Testis (tissue), 3 donors: ENCODE results near the gene NELL1. TPM values are rescaled to one million over a fixed set of nuclear protein-coding genes. Genes with fewer than 3 reads are reported as not detected.

Experiments
- DNase-seq: peaks from one replicate; pipeline ENCODE4 v3.0.0-alpha.2; 2019
- H3K27ac ChIP-seq, 2 donors: fragments of 200-600 bp; sonication (generic); one replicate each; pipeline ENCODE4 v1.5.1; 2019
- H3K27me3 ChIP-seq: fragments of 200-600 bp; sonication (generic); one replicate; pipeline ENCODE4 v1.5.1; 2019
- H3K36me3 ChIP-seq: fragments of 200-600 bp; sonication (generic); one replicate; pipeline ENCODE4 v1.5.1; 2017; ENCODE audit warnings: low read depth; ENCODE audit errors: missing control alignments
- H3K4me1 ChIP-seq: fragments of 200-600 bp; sonication (generic); one replicate; pipeline ENCODE4 v1.5.1; 2019
- H3K4me3 ChIP-seq, 2 donors: fragments of 200-600 bp; sonication (generic); one replicate each; pipeline ENCODE4 v1.5.1; 2017 to 2019
- H3K9me3 ChIP-seq: fragments of 200-600 bp; sonication (generic); one replicate; pipeline ENCODE4 v1.5.1; 2017
- POLR2A ChIP-seq: fragments of 450-650 bp; IDR thresholded peaks from one replicate; pipeline ENCODE4 v1.6.1; 2017; ENCODE audit warnings: antibody characterized with exemption, mild to moderate bottlenecking, moderate library complexity
- WGBS, 2 donors: methylation state at CpG; one replicate each; pipeline ENCODE4 v1.1.5; 2018; 5-methylcytosine and 5-hydroxymethylcytosine counted together
- intact Hi-C: fragments of 100-400 bp; cut with DNase I; formaldehyde crosslinking; loops from one replicate; pipeline ENCODE4 v1.15.1; 2023; ENCODE audit warnings: low total_unique reads
- polyA plus RNA-seq: library from polyadenylated mRNA; stranded (reverse); fragments of 350-450 nt; fragmentation: Illumina TruSeq; extraction: RNeasy Lipid Tissue Mini Kit (QIAGEN cat#74804); gene quantifications from one replicate; pipeline ENCODE4 v1.2.3, GENCODE V29; 2014; ENCODE audit warnings: low read depth, low replicate concordance; ENCODE audit not compliant: insufficient read depth
- total RNA-seq, 2 donors: library from RNA; depleted of rRNA; stranded (reverse); fragments of >200 nt; gene quantifications; one replicate each; pipeline ENCODE4 v1.2.3, GENCODE V29; 2016
- TF ChIP-seq, protein P1 (sequence below), 3 experiments: fragments of 450-650 bp in 2 of 3; fragments of 200-600 bp in 1 of 3; sonication (generic) in 1 of 3; IDR thresholded peaks; one replicate each; pipeline ENCODE4 v1.5.1; 2016 to 2019; ENCODE audit warnings: antibody characterized with exemption in 3 of 3, mild to moderate bottlenecking in 2 of 3, moderate library complexity in 1 of 3

NELL1 gene
- total and polyA plus RNA-seq, 3 donors from 2014 or later, result 4.9 to 8.9 (median 7.0) TPM

DNA sequence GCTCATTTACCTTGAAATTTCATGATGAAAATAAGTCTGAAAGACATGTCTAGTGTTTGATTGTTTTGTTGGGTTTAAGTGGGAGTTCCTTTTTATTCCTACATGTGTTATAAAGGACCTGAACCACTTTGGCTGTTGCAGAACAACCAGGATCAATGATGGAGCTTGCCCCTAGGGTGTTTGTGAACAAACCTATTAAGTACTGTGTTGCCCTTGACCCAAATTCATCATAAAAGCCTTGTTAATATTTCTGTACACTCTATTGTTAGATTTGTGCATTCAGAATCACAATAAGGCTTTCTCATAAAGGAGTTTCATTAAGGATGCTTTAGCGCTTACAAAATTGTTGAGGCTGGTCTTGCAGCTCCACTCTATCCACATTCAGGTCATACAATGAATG, 452.6 kb downstream of the NELL1 start:
- intact Hi-C loops, result no loop called here
- H3K27me3 ChIP-seq, result no peaks in the 10 kb centered on the region
- no peak overlapping the region for H3K27ac ChIP-seq
- WGBS, 2 donors, result 93 to 95% methylated on average over 1 of the region's 1 CpG
- H3K4me3 ChIP-seq, result no peak overlapping the region
- H3K9me3 ChIP-seq, result no peaks in the 10 kb centered on the region
- H3K36me3 ChIP-seq, result no peaks in the 10 kb centered on the region
- no peak for DNase-seq
- H3K4me1 ChIP-seq, result no peaks in the 10 kb centered on the region
- TF ChIP-seq, protein P1, sequence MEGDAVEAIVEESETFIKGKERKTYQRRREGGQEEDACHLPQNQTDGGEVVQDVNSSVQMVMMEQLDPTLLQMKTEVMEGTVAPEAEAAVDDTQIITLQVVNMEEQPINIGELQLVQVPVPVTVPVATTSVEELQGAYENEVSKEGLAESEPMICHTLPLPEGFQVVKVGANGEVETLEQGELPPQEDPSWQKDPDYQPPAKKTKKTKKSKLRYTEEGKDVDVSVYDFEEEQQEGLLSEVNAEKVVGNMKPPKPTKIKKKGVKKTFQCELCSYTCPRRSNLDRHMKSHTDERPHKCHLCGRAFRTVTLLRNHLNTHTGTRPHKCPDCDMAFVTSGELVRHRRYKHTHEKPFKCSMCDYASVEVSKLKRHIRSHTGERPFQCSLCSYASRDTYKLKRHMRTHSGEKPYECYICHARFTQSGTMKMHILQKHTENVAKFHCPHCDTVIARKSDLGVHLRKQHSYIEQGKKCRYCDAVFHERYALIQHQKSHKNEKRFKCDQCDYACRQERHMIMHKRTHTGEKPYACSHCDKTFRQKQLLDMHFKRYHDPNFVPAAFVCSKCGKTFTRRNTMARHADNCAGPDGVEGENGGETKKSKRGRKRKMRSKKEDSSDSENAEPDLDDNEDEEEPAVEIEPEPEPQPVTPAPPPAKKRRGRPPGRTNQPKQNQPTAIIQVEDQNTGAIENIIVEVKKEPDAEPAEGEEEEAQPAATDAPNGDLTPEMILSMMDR (IDR thresholded peaks at IDR 0.05), result no peak
- no peak for TF ChIP-seq POLR2A

GRCh38 chr11:21122523-21122922, 453.1 kb downstream of the NELL1 start:
- Histone ChIP-seq H3K36me3 (no peaks in the 10 kb centered on the region), H3K9me3 (no peaks in the 10 kb centered on the region), H3K4me1 (no peaks in the 10 kb centered on the region), H3K27me3 (no peaks in the 10 kb centered on the region), H3K27ac (no peak overlapping the region), H3K4me3 (no peak overlapping the region)
- DNase-seq, result no peak
- 97 to 98% methylated on average over 3 of the region's 3 CpGs for WGBS, 2 donors
- intact Hi-C loops, result no loop called here
- TF ChIP-seq POLR2A, result no peak
- TF ChIP-seq, protein P1 (IDR thresholded peaks at IDR 0.05), result no peak

DNA sequence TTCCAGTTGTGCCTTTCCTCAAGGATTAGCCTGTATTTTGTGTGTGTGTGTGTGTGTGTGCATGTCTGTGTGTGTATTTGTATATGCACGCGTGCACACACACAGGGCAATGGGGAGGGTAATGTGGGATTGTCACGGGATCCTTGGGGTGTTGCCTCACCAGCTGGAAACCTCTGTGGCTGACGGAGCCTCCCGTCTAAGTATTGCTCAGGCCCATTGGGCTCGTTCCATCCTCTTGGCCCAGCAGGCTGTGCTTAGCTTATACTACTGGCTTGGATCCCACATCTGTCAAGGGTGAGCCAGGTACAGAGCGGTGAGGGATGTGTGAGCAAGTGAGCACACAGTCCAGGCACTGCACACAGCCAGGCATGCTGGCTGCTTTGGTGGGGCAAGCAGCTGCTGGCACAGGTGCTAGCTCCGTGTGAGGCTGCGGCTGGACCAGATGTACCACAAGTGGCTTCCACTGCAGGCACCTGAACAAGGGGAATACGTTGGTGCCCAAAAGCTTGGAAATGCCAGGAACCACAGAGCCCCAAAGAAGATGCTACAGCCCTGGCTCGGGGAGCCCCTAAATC, 462.8 kb downstream of the NELL1 start:
- Histone ChIP-seq H3K27me3 (no peaks in the 10 kb centered on the region), H3K36me3 (no peaks in the 10 kb centered on the region), H3K4me3 (no peak overlapping the region), H3K9me3 (no peaks in the 10 kb centered on the region), H3K27ac (no peak overlapping the region), H3K4me1 (no peaks in the 10 kb centered on the region)
- 92 to 100% methylated on average over 6 to 11 of the region's 11 CpGs for WGBS, 2 donors
- no peak for DNase-seq
- intact Hi-C loops, result no loop called here
- TF ChIP-seq POLR2A, result no peak
- TF ChIP-seq, protein P1 (IDR thresholded peaks at IDR 0.05), result no peak

DNA sequence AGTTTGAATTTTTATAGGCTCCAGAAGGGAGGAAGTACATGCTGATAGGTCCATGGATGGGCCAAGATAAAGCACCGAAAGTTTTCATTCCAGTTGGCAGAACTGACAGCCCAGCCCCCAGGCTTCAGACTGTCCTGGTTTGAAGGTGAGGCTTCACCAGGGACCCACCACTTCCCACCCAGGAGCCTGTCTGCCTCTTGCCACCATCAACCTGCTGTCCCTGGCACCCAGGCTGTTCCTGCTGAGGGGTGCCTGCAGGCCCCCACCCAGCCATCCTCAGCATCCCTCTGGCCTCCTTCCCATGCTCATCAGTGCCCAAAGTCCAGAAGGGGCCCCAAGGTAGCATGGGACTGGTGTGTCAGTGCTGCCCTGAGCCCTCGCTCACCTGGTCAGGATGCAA, 463.9 kb downstream of the NELL1 start:
- Histone ChIP-seq H3K36me3 (no peaks in the 10 kb centered on the region), H3K4me3 (no peak overlapping the region), H3K27ac (no peak overlapping the region), H3K27me3 (no peaks in the 10 kb centered on the region), H3K4me1 (no peaks in the 10 kb centered on the region), H3K9me3 (no peaks in the 10 kb centered on the region)
- WGBS, 2 donors, result 84 to 89% methylated on average over 2 of the region's 2 CpGs
- intact Hi-C loops, result no loop called here
- no peak for TF ChIP-seq POLR2A
- TF ChIP-seq, protein P1 (IDR thresholded peaks at IDR 0.05), result no peak
- DNase-seq, result no peak

GRCh38 chr11:21133722-21134121, 464.3 kb downstream of the NELL1 start:
- TF ChIP-seq POLR2A, result no peak
- TF ChIP-seq, protein P1 (IDR thresholded peaks at IDR 0.05), result no peak
- WGBS, 2 donors, result 90 to 97% methylated on average over 6 of the region's 6 CpGs

More at GRCh38 chr11:21133722-21134121, 464.3 kb downstream of the NELL1 start:
- Histone ChIP-seq H3K4me1 (no peaks in the 10 kb centered on the region), H3K9me3 (no peaks in the 10 kb centered on the region), H3K27ac (no peak overlapping the region), H3K4me3 (no peak overlapping the region), H3K36me3 (no peaks in the 10 kb centered on the region), H3K27me3 (no peaks in the 10 kb centered on the region)
- DNase-seq, result no peak
- intact Hi-C loops, result no loop called here
